Measurements from ENCODE around the gene FAM237A. TPM values are rescaled to one million over a fixed set of nuclear protein-coding genes. Genes with fewer than 3 reads are reported as not detected.

The FAM237A gene
- total and polyA plus RNA-seq, 8 donors, result not detected

DNA sequence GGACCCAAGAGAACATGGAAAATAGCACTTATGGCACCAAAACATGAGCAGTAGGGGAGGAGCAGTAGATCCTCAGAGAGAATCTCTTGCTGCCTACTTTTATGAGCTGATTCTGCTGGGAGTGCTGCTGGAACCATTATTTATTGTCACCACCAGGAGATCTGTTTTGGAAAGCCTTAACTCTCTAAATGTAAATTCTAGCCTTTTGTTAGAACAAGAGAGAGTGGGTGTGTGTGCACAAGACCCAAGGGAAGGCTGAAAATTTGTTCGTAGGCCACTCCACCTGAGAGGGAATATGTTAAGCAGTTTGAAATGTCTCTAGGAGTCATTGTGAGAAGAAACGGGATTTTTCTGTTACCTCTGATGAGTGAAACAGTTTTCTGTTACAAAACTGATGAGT, 16.2 kb upstream of the FAM237A start:
- TF ChIP-seq, protein P1, sequence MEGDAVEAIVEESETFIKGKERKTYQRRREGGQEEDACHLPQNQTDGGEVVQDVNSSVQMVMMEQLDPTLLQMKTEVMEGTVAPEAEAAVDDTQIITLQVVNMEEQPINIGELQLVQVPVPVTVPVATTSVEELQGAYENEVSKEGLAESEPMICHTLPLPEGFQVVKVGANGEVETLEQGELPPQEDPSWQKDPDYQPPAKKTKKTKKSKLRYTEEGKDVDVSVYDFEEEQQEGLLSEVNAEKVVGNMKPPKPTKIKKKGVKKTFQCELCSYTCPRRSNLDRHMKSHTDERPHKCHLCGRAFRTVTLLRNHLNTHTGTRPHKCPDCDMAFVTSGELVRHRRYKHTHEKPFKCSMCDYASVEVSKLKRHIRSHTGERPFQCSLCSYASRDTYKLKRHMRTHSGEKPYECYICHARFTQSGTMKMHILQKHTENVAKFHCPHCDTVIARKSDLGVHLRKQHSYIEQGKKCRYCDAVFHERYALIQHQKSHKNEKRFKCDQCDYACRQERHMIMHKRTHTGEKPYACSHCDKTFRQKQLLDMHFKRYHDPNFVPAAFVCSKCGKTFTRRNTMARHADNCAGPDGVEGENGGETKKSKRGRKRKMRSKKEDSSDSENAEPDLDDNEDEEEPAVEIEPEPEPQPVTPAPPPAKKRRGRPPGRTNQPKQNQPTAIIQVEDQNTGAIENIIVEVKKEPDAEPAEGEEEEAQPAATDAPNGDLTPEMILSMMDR (IDR thresholded peaks at IDR 0.05), result no peak
- no peak for ATAC-seq
- Histone ChIP-seq H3K4me1 (no peaks in the 10 kb centered on the region), H3K27me3 (no peaks in the 10 kb centered on the region), H3K4me3 (no peak overlapping the region), H3K27ac (no peak overlapping the region), H3K9me3 (no peaks in the 10 kb centered on the region), H3K36me3 (no peaks in the 10 kb centered on the region)
- no peak for DNase-seq
- intact Hi-C loops (cut with DNase I), result no loop called here

DNA sequence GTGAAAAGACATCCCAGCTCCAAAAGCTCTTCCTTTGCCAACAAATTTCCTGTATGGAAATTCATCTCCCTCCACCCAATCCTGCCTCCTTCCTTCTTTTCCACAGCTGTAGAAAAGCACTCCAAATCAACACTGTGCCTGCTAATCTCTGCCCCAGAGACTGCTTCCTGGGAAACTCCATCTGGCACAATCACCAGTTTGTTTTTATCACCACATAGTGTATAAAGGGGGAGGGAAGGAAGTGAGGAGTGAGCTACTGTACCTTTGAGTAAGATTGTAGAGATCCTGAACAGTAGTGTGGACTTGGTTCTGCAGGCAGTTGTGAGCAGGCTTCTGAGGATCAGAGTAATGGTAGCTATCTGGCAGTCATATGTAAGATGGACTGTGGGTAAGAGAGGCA, 14.7 kb upstream of the FAM237A start:
- DNase-seq (no peak), ATAC-seq (no peak)
- TF ChIP-seq, protein P1 (IDR thresholded peaks at IDR 0.05), result no peak
- Histone ChIP-seq H3K4me1 (no peaks in the 10 kb centered on the region), H3K36me3 (no peaks in the 10 kb centered on the region), H3K4me3 (no peak overlapping the region), H3K27ac (no peak overlapping the region), H3K9me3 (no peaks in the 10 kb centered on the region), H3K27me3 (no peaks in the 10 kb centered on the region)
- intact Hi-C loops (cut with DNase I), result no loop called here

GRCh38 chr2:206631340-206631739, 10.9 kb upstream of the FAM237A start:
- H3K4me3 ChIP-seq, result no peak overlapping the region
- no peaks in the 10 kb centered on the region for H3K36me3 ChIP-seq
- DNase-seq, result no peak
- H3K4me1 ChIP-seq, result no peaks in the 10 kb centered on the region
- no peaks in the 10 kb centered on the region for H3K9me3 ChIP-seq
- ATAC-seq, result no peak
- H3K27ac ChIP-seq, result no peak overlapping the region
- TF ChIP-seq, protein P1 (IDR thresholded peaks at IDR 0.05), result no peak
- H3K27me3 ChIP-seq, result no peaks in the 10 kb centered on the region
- intact Hi-C loops (cut with DNase I), result no loop called here

- Histone ChIP-seq H3K27me3 (peaks cover 0 to 10% of the 10 kb centered on the region in 2 donors), H3K4me3 (no peak overlapping the region), H3K27ac (no peak overlapping the region), H3K4me1 (no peaks in the 10 kb centered on the region), H3K9me3 (no peaks in the 10 kb centered on the region), H3K36me3 (no peaks in the 10 kb centered on the region)
- DNase-seq (no peak), ATAC-seq (no peak)
- intact Hi-C loops (cut with DNase I), result no loop called here
- TF ChIP-seq, protein P1 (IDR thresholded peaks at IDR 0.05), result no peak
Measured at GRCh38 chr2:206635015-206635414, 7.3 kb upstream of the FAM237A start.

- intact Hi-C loops (cut with DNase I), result no loop called here
- H3K27ac ChIP-seq, result no peak overlapping the region
- no peak for ATAC-seq
- no peaks in the 10 kb centered on the region for H3K9me3 ChIP-seq
- DNase-seq, result no peak
- no peak overlapping the region for H3K4me3 ChIP-seq
- H3K36me3 ChIP-seq, result no peaks in the 10 kb centered on the region
- H3K27me3 ChIP-seq, result peaks cover 17 to 42% of the 10 kb centered on the region in 2 donors
- no peaks in the 10 kb centered on the region for H3K4me1 ChIP-seq
- TF ChIP-seq, protein P1 (IDR thresholded peaks at IDR 0.05), result no peak
Measured at GRCh38 chr2:206639636-206640035, 2.7 kb upstream of the FAM237A start.

Measured in left lung (tissue), 10 donors.